ENCODE results near the gene ZSWIM4.

ZSWIM4 gene

GRCh38 chr19:13831537-13832467 lies 36.6 kb downstream of the ZSWIM4 start:
- no peaks in the 10 kb centered on the region for H3K9me3 Mint-ChIP-seq (ENCODE audit: low read depth)

GRCh38 chr19:13833330-13834243 lies 38.3 kb downstream of the ZSWIM4 start:
- peak overlapping the region; percentile 80 for H3K4me3 Mint-ChIP-seq
- H3K9me3 Mint-ChIP-seq (ENCODE audit: low read depth) = no peaks in the 10 kb centered on the region
- H3K27ac Mint-ChIP-seq = peak overlapping the region; percentile 90
- peaks cover 32% of the 10 kb centered on the region for H3K4me1 Mint-ChIP-seq (ENCODE audit: low read depth)
- no peaks in the 10 kb centered on the region for H3K36me3 Mint-ChIP-seq
- no peaks in the 10 kb centered on the region for H3K27me3 Mint-ChIP-seq

More at GRCh38 chr19:13831537-13832467, 36.6 kb downstream of the ZSWIM4 start:
- Mint-ChIP-seq H3K27ac (no peak overlapping the region), H3K4me3 (no peak overlapping the region), H3K36me3 (no peaks in the 10 kb centered on the region), H3K27me3 (no peaks in the 10 kb centered on the region), H3K4me1 (ENCODE audit: low read depth) (peaks cover 23% of the 10 kb centered on the region)

- peak overlapping the region; percentile 80 for H3K4me3 Mint-ChIP-seq
- no peaks in the 10 kb centered on the region for H3K27me3 Mint-ChIP-seq
- peak overlapping the region; percentile 90 for H3K27ac Mint-ChIP-seq
- no peaks in the 10 kb centered on the region for H3K9me3 Mint-ChIP-seq (ENCODE audit: low read depth)
- H3K36me3 Mint-ChIP-seq = no peaks in the 10 kb centered on the region
- peaks cover 38% of the 10 kb centered on the region for H3K4me1 Mint-ChIP-seq (ENCODE audit: low read depth)
These were observed 39.2 kb downstream of the ZSWIM4 start for GRCh38 chr19:13834244-13835069.

GRCh38 chr19:13835791-13836723 lies 40.8 kb downstream of the ZSWIM4 start:
- no peaks in the 10 kb centered on the region for H3K36me3 Mint-ChIP-seq
- H3K4me3 Mint-ChIP-seq = peak overlapping the region; percentile 86
- no peaks in the 10 kb centered on the region for H3K9me3 Mint-ChIP-seq (ENCODE audit: low read depth)
- no peaks in the 10 kb centered on the region for H3K27me3 Mint-ChIP-seq
- peak overlapping the region; percentile 93 for H3K27ac Mint-ChIP-seq
- peaks cover 44% of the 10 kb centered on the region for H3K4me1 Mint-ChIP-seq (ENCODE audit: low read depth)

DNA sequence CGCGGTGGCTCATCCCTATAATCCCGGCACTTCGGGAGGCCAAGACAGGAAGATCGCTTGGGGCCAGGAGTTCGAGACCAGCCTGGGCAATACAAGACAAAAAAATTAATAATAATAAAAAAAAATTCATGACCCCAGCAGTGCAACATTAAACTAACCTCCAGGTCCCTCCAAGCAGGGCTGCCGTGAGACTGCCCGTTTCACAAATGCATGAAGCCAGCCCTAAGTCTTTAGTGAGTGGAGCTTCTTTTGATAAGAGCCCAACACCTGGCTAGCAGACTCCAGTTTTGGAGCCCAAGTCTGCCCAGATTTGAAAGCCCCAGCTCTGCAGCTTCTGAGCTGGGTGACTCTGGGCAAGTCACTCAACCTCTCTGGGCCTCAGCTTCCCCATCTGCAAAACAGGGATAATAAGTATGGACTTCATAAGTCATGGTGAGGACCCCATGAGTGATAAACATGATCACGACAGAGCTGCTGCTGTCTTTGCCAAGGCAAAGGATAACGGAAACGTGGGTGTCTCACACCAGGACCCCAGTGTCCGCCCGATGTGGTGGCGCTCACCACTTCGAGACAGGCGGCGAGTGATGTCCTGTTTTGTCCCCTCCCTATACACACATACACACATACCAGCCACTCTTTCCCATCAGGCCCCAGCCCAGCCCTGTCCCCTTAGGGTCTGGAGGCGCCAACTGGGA lies 43.3 kb downstream of the ZSWIM4 start:
- Mint-ChIP-seq H3K4me3 (peak overlapping the region; percentile 94), H3K27me3 (no peaks in the 10 kb centered on the region), H3K4me1 (ENCODE audit: low read depth) (peaks cover 44% of the 10 kb centered on the region), H3K27ac (peak overlapping the region; percentile 95), H3K36me3 (no peaks in the 10 kb centered on the region), H3K9me3 (ENCODE audit: low read depth) (no peaks in the 10 kb centered on the region)

DNA sequence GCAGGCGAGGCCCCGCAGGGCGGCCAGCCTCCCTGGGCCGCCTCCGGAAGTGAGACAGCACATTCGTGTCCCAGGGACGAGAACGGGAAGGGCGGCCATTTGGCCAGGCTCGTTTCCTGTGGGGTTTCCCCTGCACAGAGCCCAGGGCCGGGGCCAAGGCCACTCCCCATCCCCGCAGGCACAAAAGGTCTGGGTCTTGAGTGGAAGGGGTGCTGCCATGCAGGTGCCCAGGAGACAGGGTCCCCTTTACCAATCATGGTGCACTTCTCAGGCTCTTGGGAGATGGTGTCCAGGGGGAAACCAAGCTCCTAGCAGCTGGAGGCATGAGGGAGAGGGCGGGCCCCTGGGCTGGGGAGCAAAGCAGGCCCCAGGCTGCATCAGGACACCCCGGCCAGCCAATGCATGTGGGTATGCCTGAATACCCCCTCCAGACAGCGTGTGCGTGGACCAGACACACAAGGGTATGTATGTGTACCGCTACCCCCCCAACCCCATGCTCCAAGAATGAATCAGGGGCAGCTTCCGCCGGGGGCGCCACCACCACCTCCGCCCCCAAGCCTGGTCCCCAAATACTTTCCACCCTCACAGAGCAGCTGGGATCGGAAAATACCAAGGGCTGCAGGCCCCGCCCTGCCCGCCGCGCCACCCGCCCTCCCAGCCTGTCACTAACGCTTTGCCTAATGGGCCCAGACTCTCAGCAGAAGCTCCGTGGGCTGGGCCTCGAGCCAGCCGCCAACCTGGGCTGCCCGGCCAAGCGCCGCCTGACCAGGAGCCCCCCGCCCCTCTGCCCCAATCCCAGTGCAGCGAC lies 44.1 kb downstream of the ZSWIM4 start:
- no peaks in the 10 kb centered on the region for H3K9me3 Mint-ChIP-seq (ENCODE audit: low read depth)
- H3K36me3 Mint-ChIP-seq = no peaks in the 10 kb centered on the region
- peak overlapping the region; percentile 95 for H3K27ac Mint-ChIP-seq
- peaks cover 41% of the 10 kb centered on the region for H3K4me1 Mint-ChIP-seq (ENCODE audit: low read depth)
- H3K27me3 Mint-ChIP-seq = no peaks in the 10 kb centered on the region
- peak overlapping the region; percentile 94 for H3K4me3 Mint-ChIP-seq

DNA sequence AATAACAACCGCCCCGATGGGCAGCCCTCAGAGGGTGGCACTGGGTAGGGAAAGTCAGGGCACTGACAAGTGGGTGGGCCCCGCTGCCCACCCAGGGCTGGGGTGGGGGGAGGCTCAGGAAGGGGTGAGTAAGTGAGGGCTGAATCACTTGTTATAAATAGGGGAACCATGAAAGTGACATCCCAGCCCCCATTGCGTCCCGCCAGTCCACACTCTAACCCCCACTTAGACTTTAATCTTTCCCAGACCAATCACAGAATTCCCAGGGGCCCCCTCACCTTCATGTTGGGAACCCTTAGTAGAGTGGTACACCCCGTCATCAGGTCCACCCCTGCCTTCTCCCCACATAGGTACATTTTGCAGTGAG lies 44.7 kb downstream of the ZSWIM4 start:
- peak overlapping the region; percentile 95 for H3K27ac Mint-ChIP-seq
- H3K4me1 Mint-ChIP-seq (ENCODE audit: low read depth) = peaks cover 43% of the 10 kb centered on the region
- H3K36me3 Mint-ChIP-seq = no peaks in the 10 kb centered on the region
- H3K4me3 Mint-ChIP-seq = peak overlapping the region; percentile 94
- H3K27me3 Mint-ChIP-seq = no peaks in the 10 kb centered on the region
- no peaks in the 10 kb centered on the region for H3K9me3 Mint-ChIP-seq (ENCODE audit: low read depth)

DNA sequence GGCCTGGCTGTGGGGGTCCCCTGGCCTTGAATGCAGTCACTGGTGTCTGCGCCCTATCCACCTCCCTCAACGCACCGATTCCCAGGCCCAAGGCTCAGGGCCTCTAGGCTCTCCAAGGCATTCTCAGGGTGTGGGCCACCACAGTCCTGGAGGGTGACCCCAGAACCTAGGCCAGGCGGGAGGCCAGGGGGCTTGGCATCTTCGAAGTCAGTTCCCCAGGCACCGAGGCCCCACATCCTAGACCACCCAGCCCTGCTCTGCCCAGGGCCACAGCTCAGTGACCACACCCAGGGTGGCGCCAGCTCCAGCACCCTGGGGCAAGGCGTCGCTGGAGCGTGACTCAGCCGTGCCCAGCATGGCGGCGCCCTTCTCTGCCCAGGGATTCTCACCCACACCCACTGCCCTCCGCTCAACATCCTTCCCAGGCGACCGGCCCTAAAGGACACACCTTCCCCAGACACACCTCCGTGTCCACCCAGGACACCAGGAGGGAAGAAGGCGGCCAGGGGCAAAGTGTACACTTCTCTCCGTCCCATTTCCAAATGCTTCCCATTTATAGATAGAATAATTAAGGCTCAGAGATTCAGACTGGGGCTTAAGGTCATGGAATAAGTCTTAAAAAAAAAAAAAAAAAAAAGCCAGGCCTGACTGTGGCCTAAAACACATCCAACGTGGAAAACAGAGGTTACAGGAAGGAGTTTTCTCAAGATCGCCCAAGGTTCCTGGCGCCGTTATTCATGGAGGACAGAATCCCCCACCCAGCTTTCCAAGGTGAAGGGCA lies 45.3 kb downstream of the ZSWIM4 start:
- no peaks in the 10 kb centered on the region for H3K36me3 Mint-ChIP-seq
- H3K4me1 Mint-ChIP-seq (ENCODE audit: low read depth) = peaks cover 47% of the 10 kb centered on the region
- H3K27me3 Mint-ChIP-seq = no peaks in the 10 kb centered on the region

GRCh38 chr19:13841086-13841961 lies 46.1 kb downstream of the ZSWIM4 start:
- Mint-ChIP-seq H3K36me3 (no peaks in the 10 kb centered on the region), H3K9me3 (ENCODE audit: low read depth) (no peaks in the 10 kb centered on the region), H3K4me1 (ENCODE audit: low read depth) (peaks cover 50% of the 10 kb centered on the region), H3K4me3 (peak overlapping the region; percentile 94), H3K27me3 (no peaks in the 10 kb centered on the region), H3K27ac (peak overlapping the region; percentile 95)

More for the DNA sequence above, 45.3 kb downstream of the ZSWIM4 start:
- H3K9me3 Mint-ChIP-seq (ENCODE audit: low read depth) = no peaks in the 10 kb centered on the region
- H3K4me3 Mint-ChIP-seq = peak overlapping the region; percentile 94
- peak overlapping the region; percentile 95 for H3K27ac Mint-ChIP-seq

DNA sequence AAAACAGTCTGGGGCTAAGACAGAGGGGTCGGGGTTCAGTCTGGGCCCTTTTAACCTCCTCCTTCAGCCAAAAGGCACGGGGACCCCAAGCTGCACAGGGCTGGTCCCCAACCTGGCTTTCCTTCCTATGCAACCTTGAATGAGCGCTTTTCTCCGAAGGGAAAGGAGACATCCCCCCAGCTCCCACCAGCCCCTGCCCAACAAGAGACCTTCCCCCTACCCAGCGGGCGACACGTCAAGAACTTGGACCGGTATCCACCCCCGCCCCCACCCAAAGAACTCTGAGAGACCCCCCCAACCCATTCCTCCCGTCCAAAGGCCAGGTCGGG lies 46.7 kb downstream of the ZSWIM4 start:
- H3K4me3 Mint-ChIP-seq = peak overlapping the region; percentile 94
- no peaks in the 10 kb centered on the region for H3K36me3 Mint-ChIP-seq
- H3K27me3 Mint-ChIP-seq = no peaks in the 10 kb centered on the region
- H3K4me1 Mint-ChIP-seq (ENCODE audit: low read depth) = peaks cover 52% of the 10 kb centered on the region
- no peaks in the 10 kb centered on the region for H3K9me3 Mint-ChIP-seq (ENCODE audit: low read depth)
- H3K27ac Mint-ChIP-seq = peak overlapping the region; percentile 91

GRCh38 chr19:13842291-13843103 lies 47.3 kb downstream of the ZSWIM4 start:
- Mint-ChIP-seq H3K27me3 (no peaks in the 10 kb centered on the region), H3K36me3 (no peaks in the 10 kb centered on the region), H3K9me3 (ENCODE audit: low read depth) (no peaks in the 10 kb centered on the region), H3K27ac (peak overlapping the region; percentile 91), H3K4me3 (peak overlapping the region; percentile 94), H3K4me1 (ENCODE audit: low read depth) (peaks cover 48% of the 10 kb centered on the region)

Data from activated naive CD8-positive, alpha-beta T cell (primary cell).